ENCODE results near the gene CRACR2A. TPM values are rescaled to one million over a fixed set of nuclear protein-coding genes. Genes with fewer than 3 reads are reported as not detected.

The CRACR2A gene
- total and polyA plus RNA-seq, 2 of the 13 experiments (the other 11 are each of a cell fraction or from before 2014, with no cell fraction given) = 0.09 to 0.20 TPM

GRCh38 chr12:3644104-3644503 lies 108.8 kb downstream of the CRACR2A start:
- Histone ChIP-seq H3K9ac (ENCODE audit: insufficient read depth, low read depth, low read length) (no peak overlapping the region), H3K79me2 (ENCODE audit: insufficient read depth, low read length) (no peaks in the 10 kb centered on the region), H3K27me3 (ENCODE audit: control insufficient read depth in 1 of 2, insufficient read depth in 2 of 2, low read length in 2 of 2) (peaks cover 0 to 10% of the 10 kb centered on the region in 2 experiments; a peak in 3 of 5 replicates), H4K20me1 (ENCODE audit: insufficient read depth, low read length) (no peaks in the 10 kb centered on the region), H3K4me3 (replicated peaks in 1 of 3; ENCODE audit: insufficient read depth in 1 of 3, low read depth in 2 of 3, low read length in 3 of 3) (no peak overlapping the region), H3K4me2 (ENCODE audit: low read depth, low read length) (no peak overlapping the region), H3K9me3 (ENCODE audit: low read length) (no peaks in the 10 kb centered on the region), H2AFZ (ENCODE audit: low read length) (no peak overlapping the region), H3K36me3 (replicated peaks in 1 of 2; ENCODE audit: control insufficient read depth in 1 of 2, insufficient read depth in 2 of 2, low read length in 2 of 2) (no peaks in the 10 kb centered on the region), H3K27ac (ENCODE audit: extremely low read length, insufficient read depth, low read length) (no peak overlapping the region), H3K4me1 (ENCODE audit: insufficient read depth, low read length) (no peaks in the 10 kb centered on the region)
- in situ Hi-C loops (cut with HindIII; ENCODE audit: extremely low pct_ligation_motif_present, low pct_unique_long_range_greater_than_20kb) (loop anchor here (10.0 kb wide), 1 partner anchor 329 kb away; no protein-coding TSS in a partner anchor), intact Hi-C loops (cut with micrococcal nuclease; ENCODE audit: unreplicated experiment) (no loop called here)
- 19% methylated on average over 8 of the region's 8 CpGs for WGBS (ENCODE audit: low lambda C conversion rate)
- POLR2A ChIA-PET = no interaction called here
- ATAC-seq (no peak), DNase-seq (ENCODE audit: low spot score) (no peak), FAIRE-seq (no peak)
- BruUV-seq (replicated peaks) = no TSS peak
- CTCF ChIA-PET (ENCODE audit: low intra/inter-chr PET ratio, low total read pairs) = no interaction called here
- TF ChIP-seq STAG1 (CRISPR knock-in tag; IDR thresholded peaks at IDR 0.05) (peak; percentile 19; the same call in 1 of the 2 replicates), ISL2 (CRISPR knock-in tag; IDR thresholded peaks at IDR 0.05) (no peak)

DNA sequence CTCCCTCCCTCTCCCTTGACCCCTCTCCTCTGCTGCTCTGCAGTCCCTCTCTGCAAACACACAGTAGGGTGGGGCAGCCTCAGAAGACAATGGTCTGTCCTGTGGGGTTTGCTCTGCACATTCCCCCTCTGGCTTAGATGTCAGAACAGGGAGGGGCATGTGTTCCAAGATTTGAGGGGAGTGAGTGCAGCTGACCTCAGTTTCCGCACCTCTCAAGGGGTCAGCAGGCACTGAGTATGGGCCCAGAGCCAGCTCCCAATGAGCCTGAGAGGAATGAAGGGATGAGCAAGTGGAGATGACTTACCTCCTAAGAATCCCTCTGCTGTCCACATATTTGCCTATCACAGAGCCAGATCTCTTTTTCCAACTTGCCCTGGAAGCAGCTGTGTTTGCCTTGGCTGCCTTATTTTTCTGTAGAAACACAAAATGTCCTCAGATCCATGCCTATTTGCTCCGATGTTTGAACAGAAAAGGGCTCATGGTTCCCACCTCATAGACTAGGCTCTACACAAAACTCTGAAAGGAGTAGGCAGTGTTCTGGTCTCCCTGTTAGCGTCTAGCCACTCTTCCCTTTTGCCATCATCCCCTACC lies 111.4 kb downstream of the CRACR2A start:
- DNase-seq (ENCODE audit: low spot score) (no peak), FAIRE-seq (no peak), ATAC-seq (no peak)
- peaks cover 0 to 16% of the 10 kb centered on the region in 2 experiments; a peak in 4 of 5 replicates for H3K27me3 ChIP-seq (ENCODE audit: control insufficient read depth in 1 of 2, insufficient read depth in 2 of 2, low read length in 2 of 2)
- H4K20me1 ChIP-seq (ENCODE audit: insufficient read depth, low read length) = no peaks in the 10 kb centered on the region
- no peak overlapping the region for H3K4me2 ChIP-seq (ENCODE audit: low read depth, low read length)
- H2AFZ ChIP-seq (ENCODE audit: low read length) = no peak overlapping the region
- ChIA-PET CTCF (ENCODE audit: low intra/inter-chr PET ratio, low total read pairs) (no interaction called here), POLR2A (no interaction called here)
- no peaks in the 10 kb centered on the region for H3K4me1 ChIP-seq (ENCODE audit: insufficient read depth, low read length)
- no peak overlapping the region for H3K27ac ChIP-seq (ENCODE audit: extremely low read length, insufficient read depth, low read length)
- H3K9ac ChIP-seq (ENCODE audit: insufficient read depth, low read depth, low read length) = no peak overlapping the region
- TF ChIP-seq TEAD3 (CRISPR knock-in tag; optimal IDR thresholded peaks at IDR 0.05; ENCODE audit: borderline replicate concordance) = no peak
- TF ChIP-seq ZNF567 (CRISPR knock-in tag; IDR thresholded peaks at IDR 0.05; ENCODE audit: borderline replicate concordance) = no peak
- no peak for TF ChIP-seq ZNF232 (CRISPR knock-in tag; IDR thresholded peaks at IDR 0.05; ENCODE audit: borderline replicate concordance)
- TF ChIP-seq HIVEP1 (CRISPR knock-in tag; IDR thresholded peaks at IDR 0.05) = no peak
- no peak for TF ChIP-seq SOX6 (IDR thresholded peaks at IDR 0.05)
- no peak for TF ChIP-seq SOX6 (CRISPR knock-in tag; IDR thresholded peaks at IDR 0.05)
- TF ChIP-seq ZNF83 (CRISPR knock-in tag; IDR thresholded peaks at IDR 0.05; ENCODE audit: borderline replicate concordance) = no peak
- no peak for TF ChIP-seq ONECUT2 (CRISPR knock-in tag; IDR thresholded peaks at IDR 0.05)
- TF ChIP-seq, protein P1, sequence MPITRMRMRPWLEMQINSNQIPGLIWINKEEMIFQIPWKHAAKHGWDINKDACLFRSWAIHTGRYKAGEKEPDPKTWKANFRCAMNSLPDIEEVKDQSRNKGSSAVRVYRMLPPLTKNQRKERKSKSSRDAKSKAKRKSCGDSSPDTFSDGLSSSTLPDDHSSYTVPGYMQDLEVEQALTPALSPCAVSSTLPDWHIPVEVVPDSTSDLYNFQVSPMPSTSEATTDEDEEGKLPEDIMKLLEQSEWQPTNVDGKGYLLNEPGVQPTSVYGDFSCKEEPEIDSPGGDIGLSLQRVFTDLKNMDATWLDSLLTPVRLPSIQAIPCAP (CRISPR knock-in tag; IDR thresholded peaks at IDR 0.05; ENCODE audit: low read depth) = no peak
- TF ChIP-seq ZNF44 (CRISPR knock-in tag; IDR thresholded peaks at IDR 0.05) = no peak
- TF ChIP-seq CREM (IDR thresholded peaks at IDR 0.05) = no peak
- no peak for TF ChIP-seq CREM (CRISPR knock-in tag; IDR thresholded peaks at IDR 0.05)
- intact Hi-C loops (cut with micrococcal nuclease; ENCODE audit: unreplicated experiment) = no loop called here
- H3K4me3 ChIP-seq (replicated peaks in 1 of 3; ENCODE audit: insufficient read depth in 1 of 3, low read depth in 2 of 3, low read length in 3 of 3) = no peak overlapping the region
- in situ Hi-C loops (cut with HindIII; ENCODE audit: extremely low pct_ligation_motif_present, low pct_unique_long_range_greater_than_20kb) = loop anchor here (10.0 kb wide), 1 partner anchor 327 kb away; no protein-coding TSS in a partner anchor
- WGBS (ENCODE audit: low lambda C conversion rate) = 14% methylated on average over 3 of the region's 3 CpGs
- H3K36me3 ChIP-seq (replicated peaks in 1 of 2; ENCODE audit: control insufficient read depth in 1 of 2, insufficient read depth in 2 of 2, low read length in 2 of 2) = no peaks in the 10 kb centered on the region
- BruUV-seq (replicated peaks) = no TSS peak
- H3K79me2 ChIP-seq (ENCODE audit: insufficient read depth, low read length) = no peaks in the 10 kb centered on the region
- H3K9me3 ChIP-seq (ENCODE audit: low read length) = no peaks in the 10 kb centered on the region

Data from HepG2 (cell line).